Inflammatory macrophage treated with lipopolysaccharide for 1 hour (primary cell): ENCODE results near the gene TMEM181.
"Not testable (repeated sequence)": the region's sequence is repeated elsewhere in the genome, so short reads cannot be mapped to it uniquely, and the experiment has no call there.

Experiments
- DNase-seq, 2 donors: peaks; one replicate each; pipeline ENCODE4 v3.0.0-alpha.2; 2020 to 2022

TMEM181 gene

GRCh38 chr6:158536891-158537798 is 22.7 kb upstream of the TMEM181 start:
- no peak for DNase-seq

DNA sequence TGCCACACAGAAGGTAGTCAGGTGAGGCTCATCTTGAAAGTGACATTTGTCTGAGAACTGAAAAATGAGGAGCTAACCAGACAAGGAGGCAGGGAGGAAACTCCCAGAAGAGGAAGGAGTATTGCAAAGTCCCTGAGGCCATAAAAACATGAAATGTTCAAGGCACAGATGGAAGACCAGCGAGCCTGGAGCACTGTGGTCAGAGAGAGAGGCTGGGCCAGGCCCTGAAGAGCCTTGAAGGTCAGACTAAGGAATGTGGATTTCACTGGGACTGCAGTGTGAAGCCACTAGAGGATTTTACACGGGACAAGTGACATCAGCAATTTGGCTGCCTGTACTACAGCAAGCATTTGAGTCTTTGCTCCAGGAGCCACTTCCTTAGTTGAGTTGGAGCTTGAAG is 21.1 kb upstream of the TMEM181 start:
- DNase-seq: no peak

GRCh38 chr6:158539413-158539812 is 20.5 kb upstream of the TMEM181 start:
- no peak for DNase-seq

DNA sequence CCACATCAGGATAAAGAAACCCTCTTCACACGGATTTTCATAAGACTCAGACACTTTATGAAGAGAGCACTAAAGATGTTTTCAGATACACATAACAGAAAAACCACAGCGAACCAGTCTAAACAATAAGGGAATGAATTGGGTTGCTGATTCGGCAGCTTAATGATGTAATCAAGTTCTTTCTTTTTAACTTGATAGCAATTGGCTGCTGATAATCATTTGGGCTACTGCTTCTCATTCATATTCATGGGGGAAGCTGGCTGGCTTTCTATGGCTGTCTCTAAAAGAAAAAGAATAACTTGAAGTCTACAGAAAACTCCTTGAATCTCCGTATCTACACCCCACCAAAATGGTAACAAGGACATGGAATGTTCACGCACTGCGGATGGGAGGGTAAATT is 20.0 kb upstream of the TMEM181 start:
- no peak for DNase-seq

DNA sequence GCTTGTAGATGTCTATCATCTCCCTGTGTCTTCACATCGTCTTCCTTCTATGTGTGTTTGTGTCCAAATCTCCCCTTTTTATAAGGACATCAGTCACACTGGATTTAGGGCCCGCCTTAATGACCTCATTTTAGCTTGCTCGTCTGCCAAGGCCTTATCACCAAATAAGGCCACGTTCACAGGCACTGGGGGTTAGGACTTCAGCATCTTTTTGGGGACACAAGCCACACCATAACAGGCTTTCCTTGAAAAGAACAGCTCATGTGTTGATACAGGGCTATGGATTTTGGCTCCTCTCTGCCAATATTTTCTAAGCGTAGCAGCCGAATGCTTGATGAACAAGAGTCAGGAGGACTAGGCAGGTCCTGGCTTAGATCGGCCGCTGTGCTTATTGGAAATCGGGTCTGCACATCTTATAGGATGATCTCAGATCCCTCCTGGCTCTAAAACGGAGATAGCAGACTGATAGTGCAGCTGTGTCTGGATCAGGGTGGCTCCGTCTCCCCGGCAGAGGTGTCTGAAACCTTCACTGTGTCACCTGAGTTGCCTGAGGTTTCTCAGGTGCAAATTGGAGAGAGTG is 16.2 kb upstream of the TMEM181 start:
- no peak for DNase-seq

DNA sequence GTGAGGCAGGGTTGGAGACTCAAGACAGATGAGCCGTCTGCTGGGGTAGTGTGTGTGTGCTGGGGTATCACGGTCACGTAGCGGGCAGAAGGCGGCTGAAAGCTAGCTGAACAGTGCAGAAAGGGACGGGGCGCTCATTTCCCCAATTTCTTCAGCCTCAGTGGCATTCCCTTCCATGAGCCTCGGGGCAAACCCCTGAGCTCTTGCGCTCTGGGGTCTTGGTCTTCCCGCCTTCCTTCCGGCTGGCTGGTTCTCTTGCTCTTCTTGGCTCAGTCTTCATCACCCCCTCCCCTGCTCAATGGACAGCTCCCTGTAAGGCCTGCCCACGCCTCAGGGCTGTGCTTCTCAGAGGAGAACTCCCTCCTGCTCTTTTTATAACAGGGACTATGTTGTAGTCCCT is 15.5 kb upstream of the TMEM181 start:
- DNase-seq: no peak

DNA sequence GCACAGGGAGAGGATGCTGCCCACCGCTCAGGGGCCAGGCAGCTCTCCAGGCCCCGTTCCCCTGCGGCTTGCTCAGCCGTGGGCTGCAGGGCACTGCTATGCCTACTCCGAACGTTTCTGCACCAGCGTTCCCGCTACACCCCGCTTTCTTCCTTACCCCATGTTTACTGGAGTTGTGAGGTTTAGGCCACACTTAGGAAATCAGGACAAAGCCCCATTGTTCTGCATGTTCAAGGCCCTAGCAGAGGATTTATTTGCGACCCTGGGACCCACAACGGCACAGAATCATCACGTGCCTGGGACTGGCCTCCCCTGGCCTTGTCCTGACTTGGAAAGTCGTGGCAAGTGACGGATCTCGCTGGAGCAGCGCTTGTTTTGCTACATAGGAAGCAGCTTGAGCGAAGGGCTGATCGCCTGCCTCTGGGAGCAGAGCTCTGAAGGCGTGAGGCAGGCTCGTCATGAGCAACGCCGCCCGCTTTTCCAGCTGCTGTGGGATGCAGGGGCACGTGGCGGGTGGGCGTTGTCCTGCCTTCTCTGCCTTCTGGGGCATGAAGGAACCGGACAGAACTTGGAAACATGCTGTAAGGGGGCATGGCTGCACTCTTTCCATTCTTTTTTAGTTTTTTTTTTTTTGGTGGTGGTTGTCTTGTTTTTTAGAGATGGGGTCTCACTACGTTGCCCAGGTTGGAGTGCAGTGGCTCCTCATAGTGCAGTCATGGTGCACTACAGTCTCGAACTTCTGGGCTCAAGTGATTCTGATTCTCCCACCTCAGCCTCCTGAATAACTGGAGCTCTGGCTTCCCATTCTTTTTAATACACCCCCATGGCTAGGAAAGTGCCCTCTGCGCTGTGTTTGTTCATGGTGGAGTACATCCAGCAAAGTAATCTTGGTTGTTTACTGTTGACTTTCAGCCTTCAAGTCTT is 14.6 kb upstream of the TMEM181 start:
- no peak for DNase-seq

DNA sequence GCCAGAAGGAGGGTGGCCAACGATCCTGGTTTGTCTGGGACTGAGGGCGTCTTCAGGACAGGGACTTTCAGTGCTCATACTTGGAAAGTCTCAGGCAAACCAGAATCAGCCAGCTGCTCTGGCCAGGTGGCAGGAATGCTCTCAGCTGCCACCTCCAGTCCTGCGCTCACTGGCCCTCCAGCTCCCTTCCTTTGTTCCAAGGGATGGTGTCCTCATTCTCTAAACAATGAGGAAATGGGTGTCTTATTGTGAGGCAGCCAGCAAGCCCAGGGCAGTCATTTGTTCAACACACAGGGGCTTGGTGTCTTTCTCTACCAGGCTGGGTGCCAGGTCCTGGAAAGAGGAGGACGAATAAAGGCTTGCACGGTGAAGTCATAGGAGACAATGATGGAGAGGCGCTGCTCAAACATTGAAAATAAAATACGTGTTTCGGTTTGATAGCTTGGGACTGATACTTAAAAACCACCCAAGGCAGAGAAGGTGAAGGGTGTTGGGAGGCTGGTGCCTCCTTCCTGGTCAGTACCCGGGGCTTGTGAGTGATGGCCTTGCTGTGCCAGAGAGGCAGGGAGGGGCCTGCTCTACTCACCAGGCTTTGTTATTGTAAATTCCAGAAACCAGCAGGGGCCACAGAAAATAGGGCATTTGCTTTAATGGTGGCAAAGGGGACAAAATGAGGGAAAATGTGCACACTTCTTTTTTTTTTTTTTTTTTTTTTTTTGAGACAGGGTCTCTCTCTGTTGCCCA is 11.3 kb upstream of the TMEM181 start:
- DNase-seq: no peak

- DNase-seq: no peak
Observed at GRCh38 chr6:158552055-158552795, 7.7 kb upstream of the TMEM181 start.

- no peak for DNase-seq
Observed at GRCh38 chr6:158552796-158553138, 7.1 kb upstream of the TMEM181 start.

GRCh38 chr6:158554611-158555361 is 5.1 kb upstream of the TMEM181 start:
- DNase-seq: no peak

DNA sequence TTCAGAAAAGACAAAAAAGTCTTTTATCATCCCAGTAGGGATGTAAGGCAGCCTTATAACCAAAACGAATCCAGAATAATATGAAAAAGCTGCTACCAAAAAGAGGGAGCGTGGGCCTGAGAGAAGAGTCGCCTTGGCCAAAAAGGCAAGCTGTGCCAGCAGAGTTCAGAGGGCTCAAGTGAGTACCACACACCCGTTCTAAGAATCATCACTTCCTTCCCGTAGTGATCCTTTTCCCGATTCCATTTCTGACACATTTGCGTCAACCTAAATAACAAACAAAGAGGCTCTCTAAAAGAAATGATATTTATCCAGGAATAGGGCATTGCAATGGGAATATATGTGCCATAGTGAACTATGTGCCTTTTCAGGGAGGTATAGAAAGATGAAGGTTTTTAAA is 3.8 kb upstream of the TMEM181 start:
- no peak for DNase-seq

DNA sequence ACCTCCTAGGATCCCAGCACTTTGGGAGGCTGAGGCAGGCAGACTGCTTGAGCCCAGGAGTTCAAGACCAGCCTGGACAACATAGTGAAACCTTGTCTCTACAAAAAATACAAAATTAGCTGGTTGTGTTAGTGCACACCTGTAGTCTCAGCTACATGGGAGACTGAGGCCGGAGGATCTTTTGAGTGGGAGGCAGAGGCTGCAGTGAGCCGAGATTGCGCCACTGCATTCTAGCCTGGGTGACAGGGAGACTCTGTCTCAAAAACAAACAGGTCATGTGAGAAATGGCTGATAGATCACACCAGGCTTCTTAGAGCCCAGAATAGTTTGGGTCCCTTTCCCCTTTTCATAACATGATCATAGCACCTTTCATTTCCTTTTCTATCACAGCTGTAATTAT is 2.8 kb upstream of the TMEM181 start:
- DNase-seq: not testable (repeated sequence)

DNA sequence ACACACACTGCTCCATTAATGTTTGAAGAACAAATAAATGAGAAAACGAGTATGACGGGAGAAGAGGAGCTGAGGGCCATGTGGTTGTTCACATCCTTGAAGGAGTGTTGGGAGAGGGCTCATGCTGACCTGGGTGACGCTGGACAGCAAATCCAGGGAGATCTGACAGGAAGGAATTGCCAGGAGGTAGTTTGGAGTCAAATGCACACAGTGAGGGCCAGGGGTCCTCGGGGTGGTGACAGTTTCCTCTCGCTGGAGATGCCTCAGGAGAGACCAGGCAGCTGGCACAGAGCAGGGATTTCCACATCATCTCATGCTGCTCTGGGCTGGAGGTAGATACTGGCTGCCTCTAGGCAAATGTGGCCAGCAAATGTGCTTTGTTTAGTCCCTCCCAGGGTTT is 2.0 kb upstream of the TMEM181 start:
- DNase-seq: no peak

DNA sequence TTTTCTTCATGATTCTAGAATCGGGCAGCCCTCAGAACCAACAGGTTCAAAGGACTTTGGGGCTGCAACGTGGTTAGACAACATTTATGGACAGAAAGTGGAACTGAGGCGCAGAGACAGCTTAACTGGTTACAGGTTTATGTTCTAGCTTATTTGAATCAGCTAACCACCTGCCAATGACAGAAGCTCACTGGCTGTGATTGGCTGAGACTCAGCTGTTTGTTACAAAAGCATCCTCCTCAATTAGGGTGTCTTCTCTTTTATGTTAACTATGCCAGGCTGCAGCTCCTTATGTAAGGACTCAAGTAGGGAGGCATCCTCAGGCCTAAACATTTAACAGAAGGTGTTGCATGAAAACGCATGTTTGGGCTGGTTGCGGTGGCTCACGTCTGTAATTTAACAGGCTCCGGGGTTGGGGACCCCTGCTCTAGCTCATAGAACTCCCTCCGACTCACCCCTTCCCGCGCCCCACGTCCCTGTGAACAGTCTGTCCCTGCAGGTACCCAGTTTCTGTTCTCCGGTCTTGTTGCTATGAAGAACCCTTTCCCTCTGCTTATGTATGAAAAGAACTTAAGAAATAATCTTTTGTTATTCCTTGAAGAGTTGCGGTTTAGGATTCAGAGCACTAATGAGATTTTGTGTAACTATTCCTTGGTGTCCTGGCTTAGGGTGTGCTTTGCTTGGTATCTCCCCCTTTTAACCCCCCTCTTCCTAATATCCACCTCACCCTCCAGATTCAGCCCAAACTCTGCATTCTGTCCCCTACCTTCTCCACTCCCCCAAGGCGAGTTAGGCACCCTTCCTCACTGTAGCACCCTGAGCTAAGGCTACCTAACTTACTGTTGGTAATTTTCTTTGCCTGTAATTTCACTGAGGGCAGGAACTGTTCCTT is 1.2 kb upstream of the TMEM181 start:
- DNase-seq: no peak

DNA sequence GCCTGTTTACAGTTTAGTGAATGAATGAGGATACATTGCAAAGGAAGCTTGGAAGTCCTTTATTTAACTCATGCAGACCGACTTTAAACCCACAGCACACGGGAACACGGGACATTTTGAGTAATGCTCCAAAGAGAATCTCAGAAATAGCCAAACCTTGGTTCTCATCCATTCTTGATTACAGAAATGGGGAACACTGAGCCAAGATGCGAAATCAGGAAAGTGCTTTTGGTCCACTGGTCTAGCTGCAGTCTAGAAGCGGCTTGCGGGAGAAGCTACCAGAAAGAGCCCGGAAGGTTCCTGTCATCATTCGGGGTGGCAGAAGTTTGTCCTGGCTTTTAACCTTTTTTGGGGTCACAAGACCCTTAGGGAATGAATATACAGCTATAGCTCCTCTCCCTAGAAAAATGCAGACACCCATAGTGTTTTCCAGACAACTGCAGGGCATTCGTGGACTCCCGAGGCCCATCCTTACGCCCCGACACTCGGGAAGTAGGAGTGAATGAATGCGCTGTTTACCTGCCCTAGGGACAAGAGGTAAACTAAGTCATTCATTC is 475 bp upstream of the TMEM181 start:
- DNase-seq: no peak

- DNase-seq: peak in 1 of 2 donors; percentile 25
Observed at GRCh38 chr6:158560836-158561320, 987 bp downstream of the TMEM181 start.

DNA sequence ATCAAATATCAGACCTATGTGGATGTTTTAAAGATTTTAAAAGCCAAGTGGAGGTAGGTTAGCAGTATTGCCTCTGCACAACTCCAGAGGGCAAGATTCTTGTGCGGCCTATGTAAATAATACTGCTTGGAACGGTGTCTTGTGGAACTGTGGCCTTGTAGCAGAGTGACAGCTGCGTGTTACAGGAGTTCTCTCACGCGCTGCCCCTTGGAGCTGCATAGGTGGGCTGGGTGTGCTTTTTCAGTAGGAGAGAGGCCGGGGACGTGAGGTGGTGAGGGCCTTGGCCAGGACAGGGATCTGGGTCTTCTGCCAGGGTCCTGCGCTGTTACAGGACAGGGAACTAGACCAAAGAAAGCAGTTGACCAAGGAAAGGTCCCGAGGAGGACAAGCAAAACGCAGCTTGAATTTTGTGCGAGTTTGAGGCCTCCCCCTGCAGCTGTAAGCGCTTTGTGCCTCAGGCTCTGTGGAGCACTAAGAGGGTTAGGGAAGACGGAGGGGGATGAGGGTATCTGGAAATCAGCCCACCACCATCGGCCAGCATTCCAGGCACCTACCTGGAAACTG is 1.5 kb downstream of the TMEM181 start:
- DNase-seq: no peak

DNA sequence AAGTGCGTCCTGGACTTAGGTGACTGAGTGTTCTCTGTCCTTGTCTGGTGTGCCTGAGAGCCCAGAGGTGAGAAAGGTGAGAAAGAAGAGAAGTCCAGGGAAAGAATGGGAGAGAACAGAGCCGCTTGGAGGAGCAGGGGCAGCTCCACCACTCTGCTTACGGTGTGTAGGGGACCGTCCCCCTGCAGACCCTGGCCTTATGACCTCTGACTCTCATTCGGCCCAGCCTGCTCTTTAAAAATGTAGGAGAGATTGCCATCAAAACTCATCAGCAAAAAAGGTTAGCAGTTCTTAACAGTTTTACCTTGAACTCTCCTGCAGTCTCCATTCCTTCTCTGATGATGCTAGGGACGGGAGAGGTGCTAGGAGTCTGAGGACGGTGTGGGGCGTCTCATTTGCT is 2.0 kb downstream of the TMEM181 start:
- no peak for DNase-seq
